GM21423 (cell line): Measurements from ENCODE around the gene HIKESHI.
"Not testable (repeated sequence)": the region's sequence is repeated elsewhere in the genome, so short reads cannot be mapped to it uniquely, and the experiment has no call there.

ENCODE experiments used
- ATAC-seq: cut with Tn5 transposase; IDR thresholded peaks from one replicate; pipeline ENCODE4 v1.9.1; 2021; ENCODE audit warnings: mild to moderate bottlenecking, moderate library complexity; ENCODE audit not compliant: unreplicated experiment

Gene HIKESHI

GRCh38 chr11:86302092-86302793, at the start of gene HIKESHI:
Gene HIKESHI (plus strand): TSS chr11:86302240. CDS start chr11:86302449, 209 bp downstream.
- ATAC-seq, result peak; percentile 99

GRCh38 chr11:86255896-86256295, 46.1 kb upstream of the HIKESHI start:
- no peak for ATAC-seq

- ATAC-seq, result no peak
Measured at GRCh38 chr11:86256608-86257007, 45.4 kb upstream of the HIKESHI start.

DNA sequence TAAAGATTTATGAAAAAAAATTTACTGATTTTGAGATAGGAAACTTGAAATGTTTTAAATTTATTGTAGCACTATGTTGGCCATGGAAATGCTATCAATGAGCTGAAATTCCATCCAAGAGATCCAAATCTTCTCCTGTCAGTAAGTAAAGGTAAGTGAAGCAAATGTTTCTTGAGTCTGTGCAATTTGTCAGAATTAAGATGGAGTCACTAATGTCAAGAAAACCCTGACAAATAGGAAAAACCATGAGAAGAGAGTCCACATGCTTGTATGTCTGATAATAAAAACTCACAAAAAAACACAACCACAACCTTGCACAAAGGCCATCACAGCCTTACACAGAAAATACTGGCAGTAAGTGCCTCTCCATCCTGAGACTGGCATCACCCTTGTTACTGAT, 44.6 kb upstream of the HIKESHI start:
- ATAC-seq, result no peak

DNA sequence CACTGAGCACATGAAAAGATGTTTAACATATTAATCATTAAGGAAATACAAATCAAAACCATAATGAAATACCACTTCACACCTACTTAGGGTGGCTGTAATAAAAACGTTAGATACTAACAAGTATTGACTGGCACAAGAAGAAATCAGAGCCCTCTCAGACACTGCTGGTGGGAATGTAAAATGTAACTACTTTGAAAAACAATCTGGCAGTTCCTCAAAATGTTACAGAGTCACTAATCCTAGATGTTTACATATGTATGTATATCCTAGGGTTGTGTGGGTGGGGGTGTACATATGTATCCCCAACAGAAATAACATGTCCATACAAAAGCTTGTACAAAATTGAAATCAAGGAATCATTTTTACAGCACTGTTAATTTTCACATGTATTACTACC, 42.3 kb upstream of the HIKESHI start:
- ATAC-seq, result no peak

DNA sequence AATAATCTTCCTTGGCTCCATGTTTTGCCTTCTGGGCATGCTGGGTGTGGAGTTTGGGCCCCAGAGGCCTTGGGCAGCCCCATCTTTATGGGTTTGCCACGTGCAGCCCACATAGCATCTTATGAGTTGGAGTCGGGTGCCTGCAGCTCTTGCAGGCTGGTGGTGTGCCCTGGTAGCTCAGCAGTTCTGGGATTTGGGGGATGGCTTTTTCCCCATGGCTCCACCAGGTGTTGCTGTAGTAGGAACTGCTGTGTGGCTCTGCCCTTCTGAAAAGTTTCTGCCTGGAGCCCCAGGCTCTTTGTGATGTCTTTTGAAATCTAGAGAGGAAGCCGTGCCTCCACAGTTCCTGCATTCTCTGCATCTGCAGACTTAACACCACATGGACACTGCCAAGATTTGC, 40.7 kb upstream of the HIKESHI start:
- no peak for ATAC-seq

DNA sequence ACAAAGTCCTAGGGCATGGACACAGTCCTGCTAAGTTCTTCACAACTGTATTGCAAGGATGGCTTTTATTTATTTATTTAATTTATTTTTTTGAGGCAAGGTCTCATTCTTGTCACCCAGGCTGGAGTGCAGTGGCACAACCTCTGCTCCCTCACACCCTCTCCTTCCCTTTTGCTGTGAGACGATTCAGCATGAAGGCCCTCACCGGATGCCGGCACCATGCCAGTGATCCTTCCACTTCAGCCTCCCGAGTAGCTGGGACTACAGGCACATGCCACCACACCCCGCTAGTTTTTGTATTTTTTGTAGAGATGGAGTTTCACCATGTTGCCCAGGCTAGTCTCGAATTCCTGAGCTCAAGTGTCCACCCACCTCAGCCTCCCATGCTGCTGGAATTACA, 39.7 kb upstream of the HIKESHI start:
- ATAC-seq, result no peak

- no peak for ATAC-seq
Measured at GRCh38 chr11:86264649-86265048, 37.4 kb upstream of the HIKESHI start.

GRCh38 chr11:86265194-86265593, 36.8 kb upstream of the HIKESHI start:
- ATAC-seq, result no peak

GRCh38 chr11:86269645-86270044, 32.4 kb upstream of the HIKESHI start:
- no peak for ATAC-seq

- ATAC-seq, result no peak
Measured at GRCh38 chr11:86274503-86274902, 27.5 kb upstream of the HIKESHI start.

GRCh38 chr11:86274999-86275398, 27.0 kb upstream of the HIKESHI start:
- ATAC-seq, result no peak

DNA sequence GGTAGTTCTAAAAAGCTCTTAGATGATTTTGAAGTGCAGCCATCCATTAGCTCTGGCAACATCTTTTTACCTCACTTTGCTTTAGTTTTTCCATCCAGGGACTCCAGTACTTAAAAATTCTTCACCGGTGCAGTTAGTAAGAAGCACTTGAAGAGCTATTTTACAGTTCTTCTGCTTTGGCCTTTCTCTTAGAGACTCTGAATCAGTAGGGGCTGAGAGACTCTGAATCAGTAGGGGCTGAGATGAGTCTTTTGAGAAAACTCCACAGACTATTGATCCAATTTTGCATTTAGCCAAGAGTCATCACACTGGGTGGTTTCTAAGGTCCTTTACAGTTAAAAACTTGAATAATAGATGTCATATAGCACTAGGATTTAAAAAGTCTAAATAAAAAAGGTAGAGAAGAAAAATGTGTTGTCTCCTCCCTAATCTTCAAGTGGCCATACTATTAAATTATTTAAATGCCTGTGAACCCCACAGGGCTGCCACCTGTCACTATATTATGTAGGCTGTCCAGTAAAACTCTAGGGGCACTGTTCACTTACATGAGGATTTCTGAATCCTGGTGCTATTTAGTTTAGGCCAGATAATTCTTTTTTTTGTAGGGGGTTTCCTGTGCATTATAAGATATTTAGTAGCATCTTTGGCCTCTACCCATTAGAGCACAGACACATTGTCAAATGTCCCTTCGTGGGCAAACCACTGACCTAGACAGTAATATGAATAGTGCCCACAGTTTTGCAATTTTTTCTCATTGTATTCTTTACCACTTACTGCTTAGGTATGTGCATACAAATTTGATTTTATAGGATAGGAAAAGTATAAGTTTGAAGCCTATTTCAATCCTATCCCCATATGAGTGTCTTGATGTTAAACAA, 26.3 kb upstream of the HIKESHI start:
- ATAC-seq, result no peak

DNA sequence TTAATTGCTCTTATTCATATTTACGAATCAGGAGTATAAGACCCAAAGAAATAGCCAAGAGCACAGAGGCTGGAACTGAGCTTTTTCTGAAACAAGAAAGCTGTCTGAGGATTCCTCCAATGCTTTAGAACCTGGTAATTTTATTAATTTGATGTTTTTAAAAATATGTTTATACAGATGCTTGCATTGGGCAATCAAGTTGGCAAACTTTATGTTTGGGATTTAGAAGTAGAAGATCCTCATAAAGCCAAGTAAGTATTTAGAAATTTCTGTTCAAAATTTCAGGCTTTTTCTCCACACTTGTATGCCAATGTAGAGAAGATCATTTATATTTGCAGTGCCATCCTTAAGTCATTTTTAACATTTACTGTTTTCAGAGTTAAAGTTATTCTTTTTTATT, 24.3 kb upstream of the HIKESHI start:
- no peak for ATAC-seq

DNA sequence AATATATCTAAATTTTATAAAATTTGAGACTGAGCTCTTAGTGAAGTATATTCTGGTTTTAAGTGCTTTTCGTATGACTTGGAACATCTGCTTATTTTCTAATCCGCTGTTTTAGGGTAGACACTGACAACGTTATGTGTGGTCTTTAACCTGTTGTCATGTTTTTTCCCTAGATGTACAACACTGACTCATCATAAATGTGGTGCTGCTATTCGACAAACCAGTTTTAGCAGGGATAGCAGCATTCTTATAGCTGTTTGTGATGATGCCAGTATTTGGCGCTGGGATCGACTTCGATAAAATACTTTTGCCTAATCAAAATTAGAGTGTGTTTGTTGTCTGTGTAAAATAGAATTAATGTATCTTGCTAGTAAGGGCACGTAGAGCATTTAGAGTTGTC, 23.8 kb upstream of the HIKESHI start:
- ATAC-seq, result no peak

- ATAC-seq, result no peak
Measured at GRCh38 chr11:86279747-86280146, 22.3 kb upstream of the HIKESHI start.

DNA sequence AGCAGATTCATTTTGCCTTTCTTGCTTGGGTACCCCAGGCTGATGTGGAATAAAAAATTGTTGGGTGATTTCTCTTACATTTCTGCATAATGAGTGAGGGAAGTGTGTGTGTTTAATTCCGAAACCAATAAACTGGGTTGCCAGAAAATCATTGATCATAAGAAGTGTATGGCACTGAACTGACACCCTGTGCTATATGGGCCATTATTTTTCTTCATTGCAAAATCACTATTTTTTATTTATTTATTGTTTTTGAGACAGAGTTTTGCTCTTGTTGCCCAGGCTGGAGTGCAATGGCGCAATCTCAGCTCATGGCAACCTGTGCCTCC, 14.6 kb upstream of the HIKESHI start:
- no peak for ATAC-seq

DNA sequence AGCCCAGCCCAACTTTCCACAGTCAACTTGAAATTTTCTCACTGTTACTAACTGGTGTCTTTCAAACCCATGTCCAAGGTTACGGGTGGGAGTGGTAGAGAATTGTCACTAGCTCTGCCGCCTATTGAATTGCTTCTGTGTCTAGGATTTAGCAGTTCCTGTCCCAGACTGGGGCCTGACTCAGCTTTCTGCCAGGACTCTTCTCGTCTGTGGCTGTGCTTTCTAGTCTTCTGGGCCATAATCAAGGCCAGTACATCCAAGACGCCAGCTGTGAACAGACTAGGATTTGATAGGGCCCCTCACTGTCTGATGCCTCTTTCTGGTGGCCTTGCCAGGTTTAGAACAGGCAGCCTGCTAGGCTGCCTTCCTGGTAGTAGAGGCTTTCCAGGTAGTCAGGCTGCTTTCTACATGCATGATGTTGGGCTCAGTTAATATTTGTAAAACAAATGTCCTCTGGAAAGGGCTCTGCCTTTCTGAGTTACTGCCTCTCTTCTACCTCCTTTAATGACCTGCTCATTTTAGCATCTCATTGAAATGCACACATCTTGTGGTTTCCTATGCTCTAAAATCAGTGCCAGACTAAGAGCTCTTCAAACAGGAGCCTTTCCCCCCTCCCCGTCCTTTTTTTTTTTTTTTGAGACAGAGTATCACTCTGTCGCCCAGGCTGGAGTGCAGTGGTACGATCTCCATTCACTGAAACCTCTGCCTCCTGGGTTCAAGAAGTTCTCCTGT, 13.1 kb upstream of the HIKESHI start:
- ATAC-seq, result no peak

DNA sequence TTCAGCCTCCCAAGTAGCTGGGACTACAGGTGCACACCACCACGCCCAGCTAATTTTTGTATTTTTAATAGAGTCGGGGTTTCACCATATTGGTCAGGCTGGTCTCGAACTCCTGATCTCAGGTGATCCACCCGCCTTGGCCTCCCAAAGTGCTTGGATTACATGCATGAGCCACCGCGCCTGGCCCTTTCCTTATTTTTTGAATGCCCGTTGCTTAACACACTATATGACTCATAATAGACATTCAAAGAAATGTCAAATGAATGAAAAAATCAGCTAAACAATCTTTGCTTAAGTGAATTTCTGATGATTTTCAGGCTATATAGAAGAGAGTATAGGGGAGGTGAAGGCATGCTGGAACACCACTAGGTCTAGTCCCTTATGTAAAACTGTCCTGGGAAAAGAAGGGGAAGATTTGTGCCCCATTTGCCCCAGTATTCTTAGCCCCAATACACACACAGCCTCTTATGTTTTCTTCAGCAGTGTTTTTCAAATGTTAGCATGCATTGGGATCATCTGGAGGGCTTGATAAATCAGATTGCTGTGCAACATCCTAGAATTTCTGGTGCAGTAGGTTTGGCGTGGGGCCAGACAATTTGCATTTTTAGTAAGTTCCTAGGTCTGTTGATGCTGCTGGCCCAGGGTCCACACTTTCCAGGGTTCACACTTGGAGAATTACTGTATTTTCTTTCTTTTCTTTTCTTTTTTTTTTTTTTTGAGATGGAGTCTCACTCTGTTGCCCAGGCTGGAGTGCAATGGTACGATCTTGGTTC, 12.3 kb upstream of the HIKESHI start:
- not testable (repeated sequence) for ATAC-seq

GRCh38 chr11:86291466-86292262, 10.4 kb upstream of the HIKESHI start:
- no peak for ATAC-seq
